Fibroblast of mammary gland (primary cell): Measurements from ENCODE around the gene BSDC1.
A peak's percentile ranks its signal among the peaks of the same experiment; 100 is the strongest.

Experiments
- DNase-seq: peaks from one replicate; pipeline ENCODE4 v3.0.0-alpha.2; 2010; ENCODE audit warnings: low read depth
- H3K4me3 ChIP-seq: 2 replicates; pipeline ENCODE4 v1.5.1; 2011; ENCODE audit warnings: low read depth, mild to moderate bottlenecking, low read length, moderate library complexity; ENCODE audit not compliant: control insufficient read depth
- TF ChIP-seq, protein P1 (sequence below): conservative IDR thresholded peaks from 2 replicates; pipeline ENCODE4 v1.5.1; 2011; ENCODE audit warnings: low read depth, low read length, inconsistent platforms; ENCODE audit not compliant: control insufficient read depth, insufficient read depth

BSDC1 gene

DNA sequence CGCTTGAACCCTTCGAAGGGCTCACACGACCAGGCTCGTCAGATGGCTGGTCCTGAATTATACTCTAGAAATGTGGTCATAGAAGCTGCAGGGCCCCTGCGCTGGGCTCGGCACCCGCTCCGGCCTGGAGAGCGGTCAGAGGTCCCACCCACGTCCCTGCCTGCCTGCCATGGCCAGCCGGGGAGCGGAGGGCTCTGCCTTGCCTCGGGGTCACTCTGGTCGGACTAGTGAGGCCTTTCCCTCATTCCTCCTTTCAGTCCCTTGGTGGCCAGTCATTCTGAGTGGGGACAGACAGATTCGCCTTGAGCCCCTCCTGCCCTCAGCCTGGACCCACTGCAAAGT is 57.7 kb downstream of the BSDC1 start:
- no peak overlapping the region for H3K4me3 ChIP-seq
- DNase-seq = no peak
- TF ChIP-seq, protein P1, sequence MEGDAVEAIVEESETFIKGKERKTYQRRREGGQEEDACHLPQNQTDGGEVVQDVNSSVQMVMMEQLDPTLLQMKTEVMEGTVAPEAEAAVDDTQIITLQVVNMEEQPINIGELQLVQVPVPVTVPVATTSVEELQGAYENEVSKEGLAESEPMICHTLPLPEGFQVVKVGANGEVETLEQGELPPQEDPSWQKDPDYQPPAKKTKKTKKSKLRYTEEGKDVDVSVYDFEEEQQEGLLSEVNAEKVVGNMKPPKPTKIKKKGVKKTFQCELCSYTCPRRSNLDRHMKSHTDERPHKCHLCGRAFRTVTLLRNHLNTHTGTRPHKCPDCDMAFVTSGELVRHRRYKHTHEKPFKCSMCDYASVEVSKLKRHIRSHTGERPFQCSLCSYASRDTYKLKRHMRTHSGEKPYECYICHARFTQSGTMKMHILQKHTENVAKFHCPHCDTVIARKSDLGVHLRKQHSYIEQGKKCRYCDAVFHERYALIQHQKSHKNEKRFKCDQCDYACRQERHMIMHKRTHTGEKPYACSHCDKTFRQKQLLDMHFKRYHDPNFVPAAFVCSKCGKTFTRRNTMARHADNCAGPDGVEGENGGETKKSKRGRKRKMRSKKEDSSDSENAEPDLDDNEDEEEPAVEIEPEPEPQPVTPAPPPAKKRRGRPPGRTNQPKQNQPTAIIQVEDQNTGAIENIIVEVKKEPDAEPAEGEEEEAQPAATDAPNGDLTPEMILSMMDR = no peak

DNA sequence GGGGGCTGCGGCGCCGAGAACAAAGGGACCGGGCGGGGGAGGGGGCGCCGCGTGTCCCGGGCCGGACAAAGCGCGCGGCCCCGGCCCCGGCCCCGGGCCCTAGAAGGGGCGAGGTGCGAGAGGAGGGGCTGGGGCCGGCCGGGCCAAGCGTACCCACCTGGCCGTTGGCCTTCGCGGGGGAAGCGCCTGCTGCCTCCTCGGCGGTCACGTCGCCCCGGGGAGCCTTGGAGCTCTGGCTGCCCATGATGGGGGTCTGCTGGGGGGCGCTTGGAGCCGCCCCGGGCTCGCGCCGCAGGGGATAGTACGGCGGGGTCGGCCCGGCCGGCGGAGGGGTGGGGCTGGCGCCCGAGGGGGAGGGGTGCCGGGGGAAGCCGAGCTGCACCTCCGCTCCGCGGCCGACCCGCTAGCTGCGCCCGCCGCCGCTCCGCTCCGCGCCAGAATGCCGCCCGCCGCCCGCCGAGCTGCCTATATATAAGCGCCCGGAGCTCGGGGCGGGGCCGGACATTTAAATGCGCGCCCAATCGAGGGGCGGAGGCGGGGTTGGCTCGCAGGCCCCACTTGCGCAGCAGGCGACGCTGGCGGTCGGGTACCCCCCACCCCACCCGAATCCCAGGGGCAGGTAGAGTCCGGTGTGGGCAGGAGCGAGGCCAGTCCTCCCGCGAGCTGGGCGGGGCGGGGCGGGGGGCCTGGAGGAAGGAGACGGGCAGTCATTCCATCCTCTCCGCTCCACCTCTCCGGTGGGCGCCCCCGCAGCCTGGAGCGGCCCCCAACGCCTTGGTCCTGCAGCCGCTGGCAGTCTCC is 58.3 kb downstream of the BSDC1 start, which contains the start of gene MARCKSL1:
TSS of gene MARCKSL1 (minus strand) at position 444 of the 801 bp plus-strand sequence. CDS start at position 244, 200 bp downstream.
- TF ChIP-seq, protein P1 = no peak

DNA sequence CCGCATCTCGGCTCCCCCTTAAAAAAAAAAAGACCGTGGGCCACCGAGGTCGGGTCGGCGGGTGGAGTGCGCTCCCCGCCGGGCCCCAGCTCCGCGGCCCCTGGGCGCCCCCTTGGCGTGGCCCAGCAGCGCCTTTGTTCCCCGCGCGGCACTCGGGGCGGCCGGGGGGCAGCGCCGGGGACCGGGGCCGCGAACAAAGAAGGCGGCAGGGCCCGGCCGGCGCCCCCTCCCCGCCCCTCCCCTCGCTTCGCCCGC is 58.8 kb downstream of the BSDC1 start:
- TF ChIP-seq, protein P1 = no peak
- peak overlapping the region; percentile 40 for H3K4me3 ChIP-seq
- DNase-seq = no peak

More for the DNA sequence above, 58.3 kb downstream of the BSDC1 start, which contains the start of gene MARCKSL1:
- peak within 1 kb of the TSS; percentile 40 for H3K4me3 ChIP-seq
- DNase-seq = peak; percentile 29

DNA sequence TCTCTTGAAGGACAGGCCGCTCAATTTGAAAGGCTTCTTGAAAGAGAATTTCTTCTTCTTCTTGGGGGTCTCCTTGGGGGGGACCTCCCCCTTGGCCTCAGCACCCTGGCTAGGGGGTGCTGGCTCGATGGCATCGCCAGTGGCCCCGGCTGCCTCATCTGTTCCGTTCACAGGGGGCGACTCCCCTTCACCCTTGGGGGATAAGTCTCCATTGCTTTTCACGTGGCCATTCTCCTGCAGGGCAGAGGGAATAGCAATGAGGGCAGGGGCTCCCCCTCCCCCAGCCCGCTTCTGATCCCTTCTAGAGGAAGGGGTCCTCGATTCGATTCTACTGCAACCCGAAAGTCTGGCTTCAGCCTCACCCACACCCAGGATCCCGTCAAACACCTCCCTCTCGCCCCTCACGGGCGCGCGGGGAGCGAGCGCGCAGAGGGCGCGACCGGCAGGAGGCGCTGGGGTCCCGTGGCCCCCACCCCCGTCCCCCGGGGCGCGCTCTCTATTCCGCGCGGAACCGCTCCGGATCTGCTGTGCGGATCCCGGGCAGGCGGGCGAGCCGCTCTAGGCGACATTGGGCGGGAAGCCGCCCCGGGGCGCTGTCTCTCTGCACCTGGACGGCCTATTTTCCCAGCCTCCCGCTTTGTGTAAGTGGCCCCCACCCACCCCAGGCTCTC is 59.2 kb downstream of the BSDC1 start:
- TF ChIP-seq, protein P1 = peak; percentile 37
- no peak for DNase-seq
- H3K4me3 ChIP-seq = peak overlapping the region; percentile 40

DNA sequence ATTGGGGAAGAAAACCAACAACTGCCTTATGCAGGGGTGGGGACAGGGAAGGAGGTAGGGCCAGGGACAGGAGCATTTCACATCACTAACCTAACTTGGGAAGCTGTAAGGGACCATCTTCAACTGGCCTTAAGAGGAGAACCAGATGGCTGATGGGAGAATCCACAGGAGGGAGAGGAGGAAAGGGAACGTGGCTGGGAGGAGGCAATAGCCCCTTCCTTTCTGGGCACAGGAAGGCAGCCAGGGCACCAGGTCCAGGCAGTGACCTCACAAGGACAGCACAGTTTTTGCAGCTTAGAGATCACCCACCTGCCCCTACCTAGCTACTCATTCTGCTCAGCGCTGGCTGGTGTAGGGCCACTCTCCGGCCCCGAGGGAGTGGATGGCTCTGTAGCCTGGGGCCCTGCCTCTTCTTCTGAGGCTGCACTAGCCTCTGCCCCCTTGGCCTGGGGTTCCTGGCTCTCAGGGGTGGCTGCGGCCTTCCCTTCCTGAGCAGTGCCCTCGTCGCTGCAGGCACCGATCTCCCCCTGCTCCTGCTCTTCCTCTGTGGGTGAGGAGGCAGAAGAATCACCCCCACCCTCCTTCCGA is 59.9 kb downstream of the BSDC1 start:
- peak overlapping the region; percentile 40 for H3K4me3 ChIP-seq
- TF ChIP-seq, protein P1 = no peak
- no peak for DNase-seq

DNA sequence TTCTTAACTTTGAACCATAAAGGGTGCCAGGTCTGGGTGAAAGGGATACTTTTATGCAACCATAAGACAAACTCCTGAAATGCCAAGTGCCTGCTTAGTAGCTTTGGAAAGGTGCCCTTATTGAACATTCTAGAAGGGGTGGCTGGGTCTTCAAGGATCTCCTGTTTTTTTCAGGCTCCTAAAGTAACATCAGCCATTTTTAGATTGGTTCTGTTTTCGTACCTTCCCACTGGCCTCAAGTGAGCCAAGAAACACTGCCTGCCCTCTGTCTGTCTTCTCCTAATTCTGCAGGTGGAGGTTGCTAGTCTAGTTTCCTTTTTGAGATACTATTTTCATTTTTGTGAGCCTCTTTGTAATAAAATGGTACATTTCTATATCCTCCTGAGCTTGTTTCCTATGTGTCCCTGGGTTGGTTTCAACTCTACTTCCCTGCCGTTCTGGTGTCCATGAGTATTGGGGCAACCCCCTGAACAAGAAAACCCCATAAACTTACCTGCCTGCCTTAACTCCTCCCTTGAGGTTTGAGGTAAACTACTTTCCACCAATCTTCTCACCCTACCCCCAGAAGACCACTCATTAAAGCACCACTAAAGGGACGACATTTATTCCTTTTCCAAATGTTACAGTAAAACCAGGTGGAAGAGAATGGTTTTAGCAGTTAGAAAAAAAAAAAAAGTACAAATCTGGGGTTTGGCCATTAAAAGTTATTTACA is 60.8 kb downstream of the BSDC1 start:
- no peak overlapping the region for H3K4me3 ChIP-seq
- TF ChIP-seq, protein P1 = no peak
- DNase-seq = no peak
